NCI-H2107 treated with DMSO at 0.1 percent for 48 hours (cell line): ENCODE results near the gene KDM6B.

ENCODE experiments used
- DNase-seq: peaks from one replicate; lab custom pipeline; 2025; ENCODE audit not compliant: unreplicated experiment; lab: John Stamatoyannopoulos, UW

Gene KDM6B

GRCh38 chr17:7822126-7822525 is 11.9 kb upstream of the KDM6B start:
- DNase-seq, result no peak

DNA sequence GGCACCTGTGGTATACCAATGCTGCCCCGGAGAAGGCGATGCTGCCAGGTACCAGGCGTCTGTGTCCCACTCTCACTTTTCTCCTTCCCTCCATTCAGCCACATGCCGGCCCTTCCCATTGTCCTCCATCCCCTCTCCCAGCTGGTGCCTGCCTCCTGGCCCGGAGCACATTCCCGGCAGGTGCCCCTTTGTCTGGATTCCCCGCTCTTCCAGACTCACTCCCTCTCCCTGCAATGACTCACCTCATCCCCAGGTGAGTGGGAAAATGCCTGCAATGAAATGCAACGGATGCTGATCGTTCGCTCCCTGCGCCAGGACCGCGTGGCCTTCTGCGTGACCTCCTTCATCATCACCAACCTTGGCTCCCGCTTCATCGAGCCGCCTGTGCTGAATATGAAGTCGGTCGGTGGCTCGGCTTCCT is 10.4 kb upstream of the KDM6B start:
- DNase-seq, result no peak

DNA sequence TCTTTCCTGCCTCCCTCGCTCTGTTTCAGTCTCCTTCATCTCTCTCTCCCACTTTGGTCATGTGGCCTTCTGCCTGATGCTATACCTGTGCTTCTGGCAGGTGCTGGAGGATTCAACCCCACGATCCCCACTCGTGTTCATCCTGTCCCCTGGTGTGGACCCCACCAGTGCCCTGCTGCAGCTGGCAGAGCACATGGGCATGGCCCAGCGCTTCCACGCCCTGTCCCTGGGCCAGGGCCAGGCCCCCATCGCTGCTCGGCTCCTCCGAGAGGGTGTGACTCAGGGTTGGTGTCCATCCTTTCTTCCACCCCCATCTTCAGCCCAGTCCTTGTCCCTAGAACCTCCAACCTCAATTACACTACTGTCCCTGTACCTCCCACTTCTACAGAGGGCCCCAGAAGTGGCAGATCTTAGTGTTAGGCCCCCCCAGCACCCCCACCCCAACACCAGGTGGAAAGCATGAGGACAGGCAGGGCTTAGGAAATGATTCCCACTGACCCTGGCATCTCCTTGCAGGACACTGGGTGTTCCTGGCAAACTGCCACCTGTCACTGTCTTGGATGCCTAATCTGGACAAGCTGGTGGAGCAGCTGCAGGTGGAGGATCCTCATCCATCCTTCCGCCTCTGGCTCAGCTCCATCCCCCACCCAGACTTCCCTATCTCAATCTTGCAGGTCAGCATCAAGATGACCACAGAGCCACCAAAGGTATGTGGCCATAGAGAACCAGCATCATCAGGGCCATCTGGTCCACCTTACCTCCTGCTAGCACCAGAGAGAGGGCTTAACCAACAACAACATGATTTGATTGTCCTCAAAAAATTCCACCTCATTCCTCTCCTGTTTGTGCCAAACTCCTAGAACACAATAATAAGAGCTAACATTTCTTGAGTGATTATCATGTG is 9.7 kb upstream of the KDM6B start:
- DNase-seq, result no peak

GRCh38 chr17:7825206-7825990 is 8.6 kb upstream of the KDM6B start:
- DNase-seq, result no peak

DNA sequence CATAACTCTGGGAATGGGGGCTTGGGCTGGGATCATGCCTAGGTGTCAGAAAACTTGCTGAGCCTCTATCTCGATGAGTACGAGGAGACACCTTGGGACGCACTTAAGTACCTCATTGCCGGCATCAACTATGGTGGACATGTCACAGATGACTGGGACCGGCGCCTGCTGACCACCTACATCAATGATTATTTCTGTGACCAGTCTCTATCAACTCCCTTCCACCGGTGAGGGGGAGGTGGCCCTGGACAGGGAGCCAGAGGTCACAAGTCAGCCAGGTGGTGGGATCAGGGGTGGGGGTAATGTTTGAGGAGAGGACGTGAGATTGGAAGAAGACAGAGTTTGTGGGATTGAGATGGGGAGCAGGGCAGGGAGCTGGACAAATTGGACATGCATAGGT is 3.4 kb upstream of the KDM6B start:
- DNase-seq, result no peak

DNA sequence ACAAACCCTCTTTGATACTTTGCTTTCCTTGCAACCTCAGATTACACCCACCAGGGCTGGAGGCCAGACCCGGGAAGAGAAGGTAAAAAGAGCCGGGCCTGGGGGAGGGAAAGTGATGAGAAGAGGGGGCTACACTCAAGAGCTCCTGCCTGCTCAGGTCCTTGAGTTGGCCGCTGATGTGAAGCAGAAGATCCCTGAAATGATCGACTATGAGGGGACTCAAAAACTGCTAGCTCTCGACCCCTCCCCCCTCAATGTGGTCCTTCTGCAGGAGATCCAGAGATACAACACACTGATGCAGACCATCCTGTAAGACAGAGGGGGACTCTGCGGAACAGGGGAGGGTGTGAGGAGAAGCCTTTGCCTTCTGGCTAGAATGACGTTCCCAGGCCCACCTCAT is 2.8 kb upstream of the KDM6B start:
- no peak for DNase-seq

GRCh38 chr17:7832431-7832830 is 1.6 kb upstream of the KDM6B start:
- no peak for DNase-seq

DNA sequence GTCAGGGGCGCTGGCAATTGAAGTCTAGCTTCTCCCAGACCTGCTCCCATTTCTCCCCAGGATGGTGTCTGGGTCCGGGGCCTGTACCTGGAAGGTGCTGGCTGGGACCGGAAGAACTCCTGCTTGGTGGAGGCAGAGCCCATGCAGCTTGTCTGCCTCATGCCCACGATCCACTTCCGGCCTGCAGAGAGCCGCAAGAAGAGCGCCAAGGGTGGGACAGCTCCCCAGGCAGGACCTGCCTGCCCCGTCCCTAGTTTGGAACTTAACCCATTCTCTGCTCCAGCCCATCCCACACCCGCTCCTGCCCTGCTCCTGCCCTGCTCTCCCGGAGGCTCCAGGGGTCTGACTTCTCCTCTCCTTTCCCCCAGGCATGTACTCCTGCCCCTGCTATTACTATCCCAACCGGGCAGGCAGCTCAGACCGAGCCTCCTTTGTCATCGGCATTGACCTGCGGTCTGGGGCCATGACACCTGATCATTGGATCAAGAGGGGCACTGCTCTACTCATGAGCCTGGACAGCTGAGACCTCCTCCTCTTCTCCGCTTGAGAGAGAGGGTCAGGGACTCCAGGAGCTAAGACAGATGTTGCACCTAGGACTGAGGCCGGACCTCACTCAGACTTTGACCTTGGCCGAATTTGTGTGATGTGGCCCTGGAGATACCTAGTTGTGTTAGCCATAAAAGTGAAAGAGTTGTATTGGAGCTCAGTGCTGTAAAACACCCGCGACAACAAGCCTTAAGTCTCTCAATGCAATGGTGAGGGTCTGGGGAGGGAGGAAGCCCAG is 814 bp upstream of the KDM6B start:
- no peak for DNase-seq

- DNase-seq, result no peak
Observed at GRCh38 chr17:7834542-7834956, 532 bp downstream of the KDM6B start.

DNA sequence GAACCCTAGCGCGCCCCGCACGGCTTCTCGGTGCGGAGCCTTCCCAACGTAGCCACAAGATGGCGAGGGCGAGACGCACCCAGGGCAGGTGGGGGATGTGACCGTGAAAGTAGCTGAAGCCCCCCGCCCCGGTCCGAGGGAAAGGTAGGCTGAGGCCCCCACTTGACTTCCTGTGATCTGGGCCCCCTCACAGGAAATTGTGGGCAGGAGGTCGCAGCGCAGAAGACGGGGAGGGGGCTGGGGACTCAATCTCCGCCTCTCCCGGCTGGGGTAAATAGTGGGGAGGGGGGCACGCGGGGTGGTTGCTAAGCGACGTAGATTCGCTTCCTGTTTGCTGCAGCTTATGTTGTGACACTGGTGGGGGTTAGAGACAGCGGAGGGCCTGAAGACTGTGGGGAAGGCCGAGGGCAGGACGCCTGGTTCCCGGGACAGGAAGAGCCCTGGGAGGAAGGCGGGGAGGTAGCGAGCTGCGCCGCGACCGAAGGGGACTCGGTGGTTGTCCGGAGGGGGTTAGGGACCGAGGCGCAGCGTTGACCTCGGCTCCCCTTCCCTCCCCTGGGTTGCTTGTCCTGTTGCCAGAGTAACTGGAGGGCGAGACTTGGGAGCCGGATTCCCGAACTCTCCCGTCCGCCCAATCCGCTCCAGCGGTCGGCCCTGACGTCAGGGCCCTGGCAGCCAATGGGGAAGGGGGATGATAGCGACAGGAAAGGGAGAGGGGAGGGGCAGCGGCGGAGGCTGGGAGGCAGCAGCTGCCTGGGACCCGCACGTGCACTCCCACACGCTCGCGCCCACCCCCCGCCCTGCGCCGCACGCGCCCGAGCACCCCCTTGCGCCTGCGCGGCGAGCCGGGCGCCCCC is 1.2 kb downstream of the KDM6B start:
- peak; percentile 79 for DNase-seq

DNA sequence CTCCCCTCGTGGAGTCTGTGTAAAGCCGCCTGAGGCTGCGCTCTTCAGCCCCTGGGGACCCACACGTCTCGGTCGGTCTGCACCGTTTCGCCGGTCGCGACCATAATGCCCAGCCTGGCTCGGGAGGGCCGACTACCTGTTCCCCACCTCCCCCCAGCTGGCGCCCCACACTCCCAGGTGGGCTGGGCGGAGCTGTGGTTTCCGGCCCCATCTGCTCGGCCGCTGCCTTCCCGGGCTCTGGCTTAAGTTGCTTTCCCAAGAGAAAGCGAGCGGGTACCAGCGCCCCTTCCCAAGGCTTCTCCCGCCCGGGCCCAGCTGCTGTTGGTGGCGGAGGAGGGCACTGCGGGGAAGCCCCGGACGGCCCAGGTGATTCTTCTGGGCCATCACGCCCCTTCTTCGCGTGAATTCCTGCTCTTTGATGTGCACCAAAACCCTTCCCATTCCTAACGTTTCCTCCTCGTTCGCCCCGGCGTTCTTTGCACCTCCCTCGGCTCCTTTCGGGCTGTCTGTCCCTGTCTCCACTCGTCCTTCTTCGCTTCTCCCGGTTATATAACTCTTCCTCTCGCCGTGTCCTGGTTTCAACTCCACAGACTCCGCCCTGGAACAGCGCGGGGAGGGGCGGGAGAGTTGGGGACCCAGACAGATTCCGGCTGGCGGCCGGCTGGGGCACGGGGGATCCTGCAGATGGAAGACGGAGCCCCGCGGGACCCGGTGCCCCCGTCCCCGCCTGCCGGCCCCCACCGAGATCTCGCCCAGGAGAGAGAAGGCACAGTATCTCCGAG is 2.0 kb downstream of the KDM6B start:
- peak; percentile 39 for DNase-seq

DNA sequence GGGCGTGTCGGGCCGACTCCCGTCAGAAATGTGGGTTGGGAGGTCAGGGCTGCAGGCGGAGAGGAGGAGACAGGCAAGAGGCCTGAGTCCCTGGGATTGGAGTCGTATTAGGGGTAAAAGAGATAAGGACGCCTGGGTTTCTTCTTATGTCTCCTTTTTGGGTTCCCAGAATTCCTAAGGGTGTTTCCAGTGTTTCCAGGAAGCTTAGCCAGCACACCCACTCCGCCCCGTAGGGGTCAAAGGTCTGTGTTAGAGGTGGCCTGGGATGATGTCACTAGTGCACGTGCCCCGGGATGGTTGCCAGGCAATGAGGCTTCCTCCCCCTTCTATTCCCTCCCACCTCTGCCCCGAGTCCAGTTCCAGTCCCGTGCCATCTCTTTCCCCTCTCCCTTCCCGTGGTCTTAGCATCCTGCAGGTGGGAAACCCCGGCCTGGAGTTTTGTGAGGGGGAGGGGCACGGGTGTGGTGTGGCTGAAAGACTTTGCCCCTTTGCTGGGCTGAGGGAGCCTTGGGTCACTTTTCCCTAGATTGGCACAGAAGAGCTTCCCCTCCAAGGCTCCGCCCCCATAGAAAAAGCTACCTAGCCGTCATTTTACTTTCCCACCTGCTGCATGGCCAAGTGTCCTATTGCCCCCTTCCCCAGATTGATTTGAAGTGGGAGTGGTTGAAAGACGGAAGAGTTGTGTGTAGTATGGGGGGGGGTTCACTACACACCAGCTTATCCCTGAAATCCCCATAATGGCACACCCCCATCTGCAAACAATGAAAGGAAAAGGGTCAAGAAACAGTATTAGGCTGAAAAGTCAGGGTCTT is 2.8 kb downstream of the KDM6B start:
- DNase-seq, result peak; percentile 86

DNA sequence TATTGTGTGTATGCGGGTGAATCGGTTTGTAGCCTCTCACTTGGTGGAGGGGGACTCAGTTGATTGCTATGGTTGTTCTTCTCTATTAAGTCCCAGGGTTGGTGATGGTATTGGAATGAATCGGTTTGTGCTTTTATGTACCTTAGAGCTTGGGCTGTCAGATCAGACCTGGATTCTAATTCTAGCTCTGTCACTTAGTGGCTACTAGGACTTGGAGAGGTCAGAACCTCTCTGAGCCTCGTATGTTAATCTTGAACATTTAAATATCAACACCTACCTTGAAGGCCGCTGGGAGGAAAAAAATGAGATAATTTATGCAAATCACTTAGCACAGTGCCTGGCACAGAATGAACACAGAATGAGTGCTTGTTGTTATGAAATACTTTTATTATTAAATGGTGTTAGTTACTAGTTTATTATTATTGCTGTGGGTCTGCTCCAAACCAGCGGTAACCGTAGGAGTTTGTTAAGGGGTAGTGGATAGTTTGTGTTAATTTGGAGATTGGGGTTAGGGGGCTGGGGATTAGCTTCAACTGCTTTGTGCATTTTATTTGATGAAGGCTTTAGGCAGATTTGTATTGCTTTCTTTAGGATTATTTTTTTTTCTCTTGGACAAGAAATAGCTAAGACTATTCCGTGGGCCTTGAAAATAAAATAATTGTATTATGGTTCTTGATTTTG is 3.5 kb downstream of the KDM6B start:
- no peak for DNase-seq

DNA sequence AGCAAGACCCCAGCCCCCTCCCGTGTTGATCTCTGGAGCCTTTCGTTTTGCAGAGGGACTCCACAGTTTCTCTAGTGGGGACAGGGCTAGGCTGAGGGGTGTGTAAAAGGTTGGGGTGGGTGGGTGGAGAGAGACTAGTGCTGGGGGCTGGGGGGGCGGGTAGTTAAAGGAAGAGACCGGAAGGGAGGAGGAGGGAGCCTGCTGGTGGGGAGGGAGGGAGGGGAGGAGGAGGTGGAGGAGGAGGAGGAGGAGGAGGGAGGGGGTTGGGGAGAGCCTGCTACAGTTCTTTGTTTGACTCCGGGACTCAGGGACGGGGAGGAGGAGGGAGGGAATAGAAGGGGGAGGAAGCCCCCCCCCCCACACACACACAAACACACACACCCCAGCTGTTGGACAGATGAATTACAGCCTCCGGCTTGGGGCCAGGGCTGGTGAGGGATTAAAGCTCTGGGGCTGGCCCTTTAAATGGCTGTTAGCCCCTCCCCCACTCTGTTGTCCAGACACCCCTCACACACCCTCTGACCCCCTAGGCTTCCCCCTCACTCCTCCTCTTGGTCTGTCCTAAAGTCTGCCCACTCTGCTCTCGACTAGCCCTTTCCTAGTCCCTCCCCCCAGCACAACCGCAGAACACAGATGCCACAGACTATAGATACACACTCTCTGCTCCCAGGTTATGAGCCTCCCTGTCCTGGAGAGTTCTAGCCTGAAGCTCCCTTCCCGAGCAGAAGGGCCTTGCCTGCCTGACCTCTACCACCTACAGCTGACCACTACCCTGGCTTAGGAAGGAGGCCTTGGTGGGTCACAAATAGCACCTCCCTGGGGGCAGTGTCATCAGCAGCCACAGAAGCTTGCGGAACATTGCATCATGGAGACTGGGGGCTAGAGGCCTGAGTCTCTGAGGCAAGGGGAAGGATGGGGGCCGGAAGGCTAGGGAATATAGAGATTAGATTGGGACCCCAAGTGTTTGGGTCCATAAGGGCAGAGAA is 4.4 kb downstream of the KDM6B start:
- DNase-seq, result no peak

- DNase-seq, result no peak
Observed at GRCh38 chr17:7839190-7839875, 5.3 kb downstream of the KDM6B start.

DNA sequence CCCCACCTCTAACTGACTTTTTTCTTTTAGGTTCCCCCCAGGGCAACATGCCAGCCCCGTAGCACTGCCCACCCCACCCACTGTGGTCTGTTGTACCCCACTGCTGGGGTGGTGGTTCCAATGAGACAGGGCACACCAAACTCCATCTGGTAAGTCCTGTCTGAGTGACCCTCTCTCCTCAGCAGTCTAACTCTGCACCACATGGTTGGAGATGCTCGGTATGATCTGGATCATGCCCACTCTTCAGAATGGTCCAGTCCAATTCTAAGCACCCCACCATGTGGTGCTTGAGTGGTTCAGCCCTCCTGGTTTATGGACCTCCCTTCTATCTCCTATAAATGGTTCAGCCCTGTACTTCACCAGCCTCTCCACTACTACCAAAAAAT is 5.9 kb downstream of the KDM6B start:
- DNase-seq, result no peak

DNA sequence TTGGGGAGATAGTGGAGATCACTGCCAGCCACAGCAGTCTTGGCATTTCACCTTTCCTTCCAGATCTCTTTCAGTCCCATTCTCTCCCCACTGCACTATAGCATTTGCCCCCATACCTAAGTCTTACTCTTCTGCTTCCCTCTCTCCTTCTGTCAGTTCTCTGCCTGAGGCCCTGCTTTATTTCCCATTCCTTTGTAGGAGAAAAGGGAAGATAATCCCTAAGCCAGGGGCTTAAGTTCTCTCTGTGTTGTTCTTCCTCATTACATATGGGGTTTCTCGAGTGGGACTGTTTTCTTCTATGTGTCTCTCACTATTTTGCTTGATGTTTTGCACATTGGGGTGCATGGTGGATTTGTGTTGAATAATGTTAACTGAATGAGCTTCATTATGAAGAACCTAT is 6.4 kb downstream of the KDM6B start:
- DNase-seq, result no peak
